Stimulated activated CD8-positive, alpha-beta memory T cell treated with anti-CD3 and anti-CD28 coated beads, Interleukin-15, amount 100 ng/mL, for 1 hour (primary cell): ENCODE data around the gene CRACDL.

Experiments used
- DNase-seq: peaks from one replicate; pipeline ENCODE4 v3.0.0-alpha.2; 2020; ENCODE audit warnings: low read depth

Gene CRACDL

GRCh38 chr2:98935777-98936352 lies at the start of gene CRACDL:
TSS of gene CRACDL (minus strand) at chr2:98936225. CDS start at chr2:98846800, 89,425 bp downstream.
- DNase-seq, result no peak

GRCh38 chr2:98975611-98976010 lies 39.6 kb upstream of the CRACDL start:
- DNase-seq, result no peak

GRCh38 chr2:98972582-98973167 lies 36.6 kb upstream of the CRACDL start:
- no peak for DNase-seq

- no peak for DNase-seq
Observed at GRCh38 chr2:98959810-98960507, 23.9 kb upstream of the CRACDL start.

- no peak for DNase-seq
Observed at GRCh38 chr2:98952966-98953365, 16.9 kb upstream of the CRACDL start.

- no peak for DNase-seq
Observed at GRCh38 chr2:98948956-98949739, 13.1 kb upstream of the CRACDL start.

- DNase-seq, result no peak
Observed at GRCh38 chr2:98947554-98947953, 11.5 kb upstream of the CRACDL start.

- DNase-seq, result no peak
Observed at GRCh38 chr2:98946855-98947254, 10.8 kb upstream of the CRACDL start.

- no peak for DNase-seq
Observed at GRCh38 chr2:98944775-98945174, 8.8 kb upstream of the CRACDL start.

- no peak for DNase-seq
Observed at GRCh38 chr2:98940102-98940501, 4.1 kb upstream of the CRACDL start.

- no peak for DNase-seq
Observed at GRCh38 chr2:98937906-98938305, 1.9 kb upstream of the CRACDL start.

- no peak for DNase-seq
Observed at GRCh38 chr2:98936353-98937351, 627 bp upstream of the CRACDL start.

GRCh38 chr2:98935111-98935770 lies 784 bp downstream of the CRACDL start:
- no peak for DNase-seq

- no peak for DNase-seq
Observed at GRCh38 chr2:98932778-98933343, 3.2 kb downstream of the CRACDL start.

GRCh38 chr2:98932164-98932563 lies 3.9 kb downstream of the CRACDL start:
- no peak for DNase-seq

GRCh38 chr2:98931596-98931995 lies 4.4 kb downstream of the CRACDL start:
- DNase-seq, result no peak

- no peak for DNase-seq
Observed at GRCh38 chr2:98929920-98930319, 6.1 kb downstream of the CRACDL start.

GRCh38 chr2:98928242-98928641 lies 7.8 kb downstream of the CRACDL start:
- DNase-seq, result no peak

GRCh38 chr2:98927027-98927426 lies 9.0 kb downstream of the CRACDL start:
- DNase-seq, result no peak

- DNase-seq, result no peak
Observed at GRCh38 chr2:98926601-98927000, 9.4 kb downstream of the CRACDL start.

GRCh38 chr2:98924910-98925309 lies 11.1 kb downstream of the CRACDL start:
- DNase-seq, result no peak
